Measurements from ENCODE around the gene SPARCL1.

SPARCL1 gene

DNA sequence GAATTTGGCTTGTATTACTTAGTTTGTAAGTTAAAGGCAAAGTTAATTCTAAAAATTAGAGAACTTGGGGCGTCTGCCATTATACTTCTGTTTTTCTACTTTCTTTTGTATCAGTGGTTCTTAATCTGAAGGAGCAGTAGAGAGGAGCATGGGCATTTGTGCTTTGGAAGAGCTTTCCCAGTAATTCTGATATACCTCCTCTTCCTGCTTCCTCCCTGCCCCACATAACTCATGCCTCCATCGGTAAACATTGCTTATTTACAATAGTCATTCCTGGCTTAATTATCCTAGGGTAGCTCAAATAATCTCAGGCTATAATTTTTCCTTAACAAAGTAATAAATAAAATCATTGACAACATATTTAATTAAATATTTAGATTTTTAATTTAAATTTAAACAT lies 37.1 kb upstream of the SPARCL1 start:
- H3K4me3 ChIP-seq (ENCODE audit: low read depth, low read length): no peak overlapping the region
- TF ChIP-seq, protein P1, sequence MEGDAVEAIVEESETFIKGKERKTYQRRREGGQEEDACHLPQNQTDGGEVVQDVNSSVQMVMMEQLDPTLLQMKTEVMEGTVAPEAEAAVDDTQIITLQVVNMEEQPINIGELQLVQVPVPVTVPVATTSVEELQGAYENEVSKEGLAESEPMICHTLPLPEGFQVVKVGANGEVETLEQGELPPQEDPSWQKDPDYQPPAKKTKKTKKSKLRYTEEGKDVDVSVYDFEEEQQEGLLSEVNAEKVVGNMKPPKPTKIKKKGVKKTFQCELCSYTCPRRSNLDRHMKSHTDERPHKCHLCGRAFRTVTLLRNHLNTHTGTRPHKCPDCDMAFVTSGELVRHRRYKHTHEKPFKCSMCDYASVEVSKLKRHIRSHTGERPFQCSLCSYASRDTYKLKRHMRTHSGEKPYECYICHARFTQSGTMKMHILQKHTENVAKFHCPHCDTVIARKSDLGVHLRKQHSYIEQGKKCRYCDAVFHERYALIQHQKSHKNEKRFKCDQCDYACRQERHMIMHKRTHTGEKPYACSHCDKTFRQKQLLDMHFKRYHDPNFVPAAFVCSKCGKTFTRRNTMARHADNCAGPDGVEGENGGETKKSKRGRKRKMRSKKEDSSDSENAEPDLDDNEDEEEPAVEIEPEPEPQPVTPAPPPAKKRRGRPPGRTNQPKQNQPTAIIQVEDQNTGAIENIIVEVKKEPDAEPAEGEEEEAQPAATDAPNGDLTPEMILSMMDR (IDR thresholded peaks at IDR 0.05; ENCODE audit: insufficient read depth, low read length, missing control alignments): no peak
- DNase-seq (ENCODE audit: low read depth, low spot score): no peak
- ChIA-PET POLR2A (no interaction called here), CTCF (no interaction called here)

- TF ChIP-seq, protein P1 (IDR thresholded peaks at IDR 0.05; ENCODE audit: insufficient read depth, low read length, missing control alignments): no peak
- no peak for DNase-seq (ENCODE audit: low read depth, low spot score)
- ChIA-PET POLR2A (no interaction called here), CTCF (no interaction called here)
- no peak overlapping the region for H3K4me3 ChIP-seq (ENCODE audit: low read depth, low read length)
Observed at GRCh38 chr4:87565746-87566145, 36.6 kb upstream of the SPARCL1 start.

GRCh38 chr4:87560802-87561201 lies 31.6 kb upstream of the SPARCL1 start:
- DNase-seq (ENCODE audit: low read depth, low spot score): no peak
- POLR2A ChIA-PET: no interaction called here
- no peak overlapping the region for H3K4me3 ChIP-seq (ENCODE audit: low read depth, low read length)
- CTCF ChIA-PET: interaction anchor here (0.8 kb wide), 1 partner anchor 8 kb away, joined by 3 read pairs; no protein-coding TSS in a partner anchor
- TF ChIP-seq, protein P1 (IDR thresholded peaks at IDR 0.05; ENCODE audit: insufficient read depth, low read length, missing control alignments): no peak

DNA sequence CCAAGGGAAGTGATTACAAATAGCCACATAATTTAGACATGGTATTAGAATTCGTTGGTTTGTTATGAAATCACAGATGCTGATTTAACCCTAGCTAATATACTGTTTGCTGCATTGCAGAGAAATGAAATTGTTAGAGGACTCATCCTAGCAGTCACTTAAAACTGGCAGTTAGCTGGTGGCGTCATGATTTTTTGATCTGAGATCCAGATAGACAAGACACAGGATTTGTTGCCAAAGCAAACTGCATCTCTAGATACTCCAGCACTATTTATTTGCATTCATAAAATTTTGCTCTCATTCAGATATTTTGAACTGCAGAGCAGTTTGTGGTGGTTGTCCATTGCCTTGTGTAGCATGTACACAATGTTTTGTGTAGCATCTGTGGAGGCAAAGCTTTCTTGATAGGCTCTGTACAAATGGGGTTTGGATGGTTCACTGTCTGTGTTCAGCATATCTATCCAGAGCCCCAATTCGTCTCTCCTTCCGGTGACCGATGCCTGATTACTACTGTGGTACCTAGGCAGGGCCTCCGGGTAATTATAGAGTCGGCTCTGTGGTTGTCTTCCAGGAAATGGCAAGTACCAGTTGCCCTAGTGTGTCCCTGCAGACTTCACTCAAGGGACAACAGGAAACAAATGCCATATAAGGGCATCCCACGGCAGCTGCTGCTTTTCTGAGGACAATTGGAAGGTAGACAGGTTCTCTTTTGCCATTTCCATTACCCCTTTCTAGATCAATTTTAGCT lies 30.1 kb upstream of the SPARCL1 start:
- ChIA-PET CTCF (interaction anchor here (1.2 kb wide), 1 partner anchor 15 kb away, joined by 4 read pairs; no protein-coding TSS in a partner anchor), POLR2A (no interaction called here)
- no peak for DNase-seq (ENCODE audit: low read depth, low spot score)
- no peak overlapping the region for H3K4me3 ChIP-seq (ENCODE audit: low read depth, low read length)
- TF ChIP-seq, protein P1 (IDR thresholded peaks at IDR 0.05; ENCODE audit: insufficient read depth, low read length, missing control alignments): no peak

DNA sequence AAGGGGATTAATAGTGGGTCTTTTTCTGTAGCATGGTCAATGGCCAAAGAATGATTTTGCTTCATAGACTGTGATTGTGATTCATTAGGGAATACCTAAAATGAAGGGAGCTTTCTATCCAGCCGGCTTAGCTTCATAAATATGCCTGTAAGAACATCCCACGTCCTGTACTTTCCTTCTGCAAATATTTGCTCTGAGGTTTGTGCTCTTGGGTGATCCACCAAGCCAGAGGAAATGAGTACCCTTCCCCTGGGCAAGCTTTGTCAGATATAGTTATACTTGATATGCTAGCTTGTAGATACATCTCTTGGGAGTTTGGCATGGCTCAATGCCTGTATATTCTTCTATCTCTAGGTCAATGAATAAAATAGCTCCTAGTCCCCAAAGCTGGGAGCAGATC lies 28.2 kb upstream of the SPARCL1 start:
- TF ChIP-seq, protein P1 (IDR thresholded peaks at IDR 0.05; ENCODE audit: insufficient read depth, low read length, missing control alignments): no peak
- POLR2A ChIA-PET: no interaction called here
- CTCF ChIA-PET: no interaction called here
- no peak overlapping the region for H3K4me3 ChIP-seq (ENCODE audit: low read depth, low read length)
- no peak for DNase-seq (ENCODE audit: low read depth, low spot score)

DNA sequence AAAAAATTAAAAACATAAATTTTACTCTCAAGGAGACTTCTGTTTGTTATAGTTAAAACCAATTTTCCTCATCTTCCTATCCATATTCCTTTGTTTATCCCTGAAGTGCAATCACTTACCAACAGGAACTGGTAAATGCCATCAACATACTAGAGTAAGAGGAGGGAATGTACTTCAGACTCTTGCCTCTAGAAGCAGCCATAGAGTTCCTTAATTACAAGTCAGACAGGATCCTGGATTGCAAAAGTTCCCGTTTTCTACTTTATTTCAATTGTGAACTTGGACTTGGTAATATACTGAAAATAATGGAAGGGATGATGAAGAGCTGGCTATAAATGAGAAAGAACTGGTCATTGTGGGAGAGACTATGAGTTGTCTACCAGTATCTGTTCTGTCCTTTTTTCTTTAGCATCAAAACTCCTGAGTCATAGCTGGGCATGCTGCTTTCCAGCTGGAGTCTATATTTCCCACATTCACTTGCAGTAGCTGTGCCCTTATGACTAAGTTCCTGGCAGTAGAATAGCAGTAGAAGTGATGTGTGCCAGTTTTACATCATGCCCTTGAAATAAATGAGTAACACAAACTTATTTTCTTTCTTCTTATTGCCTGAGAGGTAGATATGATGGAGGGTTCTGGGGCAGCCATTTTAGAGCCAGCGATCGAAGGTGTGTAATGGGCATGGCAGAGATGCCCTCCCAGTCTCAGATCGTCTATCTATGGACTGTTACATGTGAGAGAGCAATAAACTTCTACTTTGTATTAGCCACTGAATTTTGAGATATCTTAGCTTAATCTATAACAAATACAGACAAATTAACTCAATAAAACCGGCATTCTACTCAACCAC lies 26.8 kb upstream of the SPARCL1 start:
- TF ChIP-seq, protein P1 (IDR thresholded peaks at IDR 0.05; ENCODE audit: insufficient read depth, low read length, missing control alignments): no peak
- peak; percentile 36 for DNase-seq (ENCODE audit: low read depth, low spot score)
- H3K4me3 ChIP-seq (ENCODE audit: low read depth, low read length): no peak overlapping the region
- ChIA-PET POLR2A (no interaction called here), CTCF (interaction anchor here (2.1 kb wide), 1 partner anchor 12 kb away, joined by 7 read pairs; no protein-coding TSS in a partner anchor)
